HCT116 (cell line): Measurements from ENCODE around the gene HK3. TPM values are rescaled to one million over a fixed set of nuclear protein-coding genes. Genes with fewer than 3 reads are reported as not detected.

Source experiments
- ATAC-seq: fragments of 200-7000 bp; cut with Tn5 transposase; 2 replicates; pipeline ENCODE4 v1.9.1; 2020; ENCODE audit warnings: mild to moderate bottlenecking, moderate library complexity
- BruUV-seq: library from RNA; stranded (reverse); fragments of 400-500 nt; replicated peaks from 2 replicates; lab custom pipeline; 2021; lab: Mats Ljungman, UMichigan
- CTCF ChIA-PET: fragments of 300-600 bp; sonication (Branson Sonifier 250); formaldehyde crosslinking; loops from one replicate; lab custom pipeline; 2021; ENCODE audit warnings: antibody characterized with exemption; lab: Charles Lee
- POLR2A ChIA-PET: fragments of 300-600, 350-600 bp; sonication (Branson Sonifier 250); formaldehyde crosslinking; loops from one replicate; lab custom pipeline; 2021; ENCODE audit warnings: antibody characterized with exemption; lab: Charles Lee
- RAD21 ChIA-PET, 2 experiments: fragments of 300-600 bp; sonication (Branson Sonifier 250); formaldehyde crosslinking; loops; one replicate each; lab custom pipeline; 2023; ENCODE audit warnings: low total read pairs in 2 of 2; ENCODE audit not compliant: uncharacterized antibody in 2 of 2, unreplicated experiment in 2 of 2, low non-redundant PET in 1 of 2; lab: Charles Lee
- DNase-seq: peaks from one replicate; pipeline ENCODE4 v3.0.0-alpha.2; 2010; ENCODE audit warnings: low read depth, low spot score
- H2AFZ ChIP-seq: fragments of 200-600 bp; shearing (Covaris generic), sonication (generic); 2 replicates; pipeline ENCODE4 v1.6.1; 2017; ENCODE audit warnings: low read depth, mixed run types, mixed read lengths, antibody characterized with exemption, low read length; ENCODE audit not compliant: poor library complexity, severe bottlenecking
- H3K27ac ChIP-seq: 2 replicates; pipeline ENCODE4 v1.5.1; 2012; ENCODE audit warnings: low read depth, low read length
- H3K27me3 ChIP-seq: fragments of 200-600 bp; sonication (generic); 2 replicates; pipeline ENCODE4 v1.6.1; 2016; ENCODE audit warnings: mixed run types, low read length, mixed read lengths; ENCODE audit not compliant: insufficient read depth
- H3K36me3 ChIP-seq, 2 experiments: fragments of 200-500 bp in 1 of 2; fragments of 200-600 bp in 1 of 2; sonication (Bioruptor generic) in 1 of 2; sonication (generic) in 1 of 2; 2 replicates each; pipeline versions ENCODE4 v1.5.1 to v1.6.1; 2014 to 2016; ENCODE audit warnings: low read length in 2 of 2, inconsistent platforms in 1 of 2, mixed read lengths in 1 of 2, mixed run types in 1 of 2; ENCODE audit not compliant: insufficient read depth in 2 of 2, control insufficient read depth in 1 of 2
- H3K4me1 ChIP-seq, 2 experiments: fragments of 200-600 bp in 1 of 2; sonication (generic) in 1 of 2; 2 replicates each; pipeline versions ENCODE4 v1.5.1 to v1.6.1; 2012 to 2017; ENCODE audit warnings: low read length in 2 of 2, inconsistent platforms in 1 of 2, mild to moderate bottlenecking in 1 of 2, mixed read lengths in 1 of 2, mixed run types in 1 of 2, moderate library complexity in 1 of 2; ENCODE audit not compliant: insufficient read depth in 2 of 2, control insufficient read depth in 1 of 2
- H3K4me2 ChIP-seq: fragments of 200-600 bp; sonication (generic); 2 replicates; pipeline ENCODE4 v1.6.1; 2017; ENCODE audit warnings: mixed run types, low read length, mixed read lengths
- H3K4me3 ChIP-seq, 2 experiments: fragments of 200-600 bp in 1 of 2; sonication (generic) in 1 of 2; replicated peaks in 1 of 2; 2 replicates each; pipeline ENCODE4 v1.5.1; 2011 to 2016; ENCODE audit warnings: low read length in 2 of 2, control low read depth in 1 of 2, low read depth in 1 of 2, mild to moderate bottlenecking in 1 of 2, mixed read lengths in 1 of 2, mixed run types in 1 of 2
- H3K79me2 ChIP-seq: fragments of 200-600 bp; sonication (generic); 2 replicates; pipeline ENCODE4 v1.6.1; 2017; ENCODE audit warnings: mild to moderate bottlenecking, mixed run types, low read length, moderate library complexity, mixed read lengths; ENCODE audit not compliant: insufficient read depth
- H3K9ac ChIP-seq: fragments of 200-600 bp; sonication (generic); 2 replicates; pipeline ENCODE4 v1.6.1; 2016; ENCODE audit warnings: low read length, mixed read lengths
- H3K9me2 ChIP-seq: fragments of 200-600 bp; sonication (generic), shearing (Covaris generic); 2 replicates; pipeline ENCODE4 v1.6.1; 2017; ENCODE audit warnings: mixed run types, mild to moderate bottlenecking, moderate library complexity; ENCODE audit not compliant: insufficient read depth
- H3K9me3 ChIP-seq, 2 experiments: fragments of 200-500 bp in 1 of 2; fragments of 200-600 bp in 1 of 2; sonication (Bioruptor generic) in 1 of 2; sonication (generic) in 1 of 2; 2 replicates each; pipeline ENCODE4 v1.6.1; 2014 to 2017; ENCODE audit warnings: low read length in 2 of 2, mixed read lengths in 2 of 2, inconsistent platforms in 1 of 2, low read depth in 1 of 2, mild to moderate bottlenecking in 1 of 2, mixed run types in 1 of 2, moderate library complexity in 1 of 2; ENCODE audit not compliant: control insufficient read depth in 1 of 2, insufficient read depth in 1 of 2
- H4K20me1 ChIP-seq: fragments of 200-600 bp; sonication (generic), shearing (Covaris generic); 2 replicates; pipeline ENCODE4 v1.6.1; 2017; ENCODE audit warnings: mixed run types, mild to moderate bottlenecking, moderate library complexity; ENCODE audit not compliant: insufficient read depth
- CBX3 ChIP-seq: IDR thresholded peaks from 2 replicates; pipeline ENCODE4 v1.6.1; 2012; ENCODE audit warnings: low read depth
- CTCF ChIP-seq, 3 experiments: fragments of 200-600 bp in 1 of 3; sonication (generic) in 1 of 3; IDR thresholded peaks in 2 of 3; conservative IDR thresholded peaks in 1 of 3; 2 replicates each; pipeline ENCODE4 v1.5.1; 2012 to 2017; ENCODE audit warnings: low read depth in 2 of 3, low read length in 2 of 3, antibody characterized with exemption in 1 of 3, borderline replicate concordance in 1 of 3, control low read depth in 1 of 3, mild to moderate bottlenecking in 1 of 3, mixed read lengths in 1 of 3, mixed run types in 1 of 3, moderate library complexity in 1 of 3; ENCODE audit not compliant: insufficient read depth in 1 of 3
- EGR1 ChIP-seq: IDR thresholded peaks from 2 replicates; pipeline ENCODE4 v1.6.1; 2012; ENCODE audit warnings: low read depth
- ELF1 ChIP-seq: IDR thresholded peaks from 2 replicates; pipeline ENCODE4 v1.6.1; 2012; ENCODE audit warnings: low read depth, borderline replicate concordance
- EZH2phosphoT487 ChIP-seq: fragments of 200-600 bp; IDR thresholded peaks from 2 replicates; pipeline ENCODE4 v1.6.1; 2018; ENCODE audit warnings: antibody characterized with exemption, borderline replicate concordance
- FOSL1 ChIP-seq: IDR thresholded peaks from 2 replicates; pipeline ENCODE4 v1.6.1; 2012; ENCODE audit warnings: low read depth
- JUND ChIP-seq: IDR thresholded peaks from 2 replicates; pipeline ENCODE4 v1.6.1; 2012
- MAX ChIP-seq: IDR thresholded peaks from 2 replicates; pipeline ENCODE4 v1.6.1; 2012
- POLR2A ChIP-seq: IDR thresholded peaks from 2 replicates; pipeline ENCODE4 v1.7.0; 2011; ENCODE audit warnings: borderline replicate concordance; ENCODE audit not compliant: insufficient read depth, insufficient read length; ENCODE audit errors: extremely low read depth
- POLR2AphosphoS5 ChIP-seq: IDR thresholded peaks from 2 replicates; pipeline ENCODE4 v1.6.1; 2011; ENCODE audit warnings: mild to moderate bottlenecking, low read depth, low read length, moderate library complexity
- RAD21 ChIP-seq: IDR thresholded peaks from 2 replicates; pipeline ENCODE4 v1.6.1; 2012; ENCODE audit warnings: low read depth, mild to moderate bottlenecking
- SP1 ChIP-seq: IDR thresholded peaks from 2 replicates; pipeline ENCODE4 v1.6.1; 2012; ENCODE audit warnings: low read depth
- SRF ChIP-seq: IDR thresholded peaks from 2 replicates; pipeline ENCODE4 v1.6.1; 2012; ENCODE audit warnings: low read depth
- TCF7L2 ChIP-seq: IDR thresholded peaks from 2 replicates; pipeline ENCODE4 v1.7.0; 2011; ENCODE audit warnings: borderline replicate concordance, inconsistent platforms; ENCODE audit not compliant: insufficient read depth, insufficient read length; ENCODE audit errors: extremely low read depth
- YY1 ChIP-seq: IDR thresholded peaks from 2 replicates; pipeline ENCODE4 v1.6.1; 2011; ENCODE audit warnings: low read length, low read depth, moderate library complexity, mild to moderate bottlenecking; ENCODE audit not compliant: insufficient replicate concordance; ENCODE audit errors: extremely low read depth
- ZBTB33 ChIP-seq: IDR thresholded peaks from 2 replicates; pipeline ENCODE4 v1.6.1; 2011; ENCODE audit warnings: mild to moderate bottlenecking, low read length, moderate library complexity; ENCODE audit not compliant: insufficient replicate concordance; ENCODE audit errors: extremely low read depth
- ZFX ChIP-seq: fragments of 450-650 bp; IDR thresholded peaks from 2 replicates; pipeline ENCODE4 v1.6.1; 2017
- ZNF274 ChIP-seq: fragments of 200-500 bp; sonication (Bioruptor generic); IDR thresholded peaks from 2 replicates; pipeline ENCODE4 v1.6.1; 2014; ENCODE audit warnings: mild to moderate bottlenecking, low read depth, low read length, inconsistent platforms
- intact Hi-C: fragments of 100-400 bp; cut with micrococcal nuclease; formaldehyde crosslinking; loops from 2 replicates; pipeline ENCODE4 v1.10.0; 2022
- total RNA-seq: library from RNA; stranded (reverse); gene quantifications from one replicate; pipeline ENCODE4 v1.2.1, GENCODE V29; 2021; ENCODE audit not compliant: unreplicated experiment

HK3 gene
- total RNA-seq, 1 experiment from 2014 or later = 0.30 TPM

GRCh38 chr5:176941951-176942350 lies 42.8 kb upstream of the HK3 start:
- Histone ChIP-seq H3K9me3 (no peaks in the 10 kb centered on the region), H3K4me2 (no peak overlapping the region), H3K79me2 (peaks cover 19% of the 10 kb centered on the region; the same call in 1 of the 2 replicates), H3K36me3 (peaks cover 14 to 27% of the 10 kb centered on the region in 2 experiments; a peak in 3 of 4 replicates), H3K9me2 (no peaks in the 10 kb centered on the region), H3K9ac (no peak overlapping the region), H3K4me1 (no peaks in the 10 kb centered on the region), H2AFZ (no peak overlapping the region), H3K4me3 (no peak overlapping the region), H3K27me3 (no peaks in the 10 kb centered on the region), H3K27ac (no peak overlapping the region), H4K20me1 (no peaks in the 10 kb centered on the region)
- ChIA-PET CTCF (no interaction called here), POLR2A (no interaction called here), RAD21 (no interaction called here)
- no peak for TF ChIP-seq JUND
- TF ChIP-seq FOSL1 = no peak
- no peak for TF ChIP-seq SP1
- TF ChIP-seq RAD21 = no peak
- no peak for TF ChIP-seq SRF
- no peak for TF ChIP-seq CBX3
- no peak for TF ChIP-seq CTCF (IDR thresholded peaks at IDR 0.05 in 2 of 3, conservative IDR thresholded peaks at IDR 0.05 in 1 of 3; ENCODE audit: borderline replicate concordance in 1 of 3, insufficient read depth in 1 of 3, low read depth in 2 of 3, low read length in 2 of 3)
- no peak for TF ChIP-seq EZH2phosphoT487
- no peak for TF ChIP-seq ZNF274
- TF ChIP-seq ZFX = no peak
- no peak for TF ChIP-seq MAX
- no peak for TF ChIP-seq YY1
- no peak for TF ChIP-seq POLR2A
- no peak for TF ChIP-seq TCF7L2
- no peak for TF ChIP-seq EGR1
- TF ChIP-seq POLR2AphosphoS5 = no peak
- no peak for TF ChIP-seq ZBTB33
- no peak for TF ChIP-seq ELF1
- intact Hi-C loops = no loop called here
- ATAC-seq (no peak), DNase-seq (no peak)
- no TSS peak for BruUV-seq
